Measurements from ENCODE around the gene TSPAN31.

The TSPAN31 gene

DNA sequence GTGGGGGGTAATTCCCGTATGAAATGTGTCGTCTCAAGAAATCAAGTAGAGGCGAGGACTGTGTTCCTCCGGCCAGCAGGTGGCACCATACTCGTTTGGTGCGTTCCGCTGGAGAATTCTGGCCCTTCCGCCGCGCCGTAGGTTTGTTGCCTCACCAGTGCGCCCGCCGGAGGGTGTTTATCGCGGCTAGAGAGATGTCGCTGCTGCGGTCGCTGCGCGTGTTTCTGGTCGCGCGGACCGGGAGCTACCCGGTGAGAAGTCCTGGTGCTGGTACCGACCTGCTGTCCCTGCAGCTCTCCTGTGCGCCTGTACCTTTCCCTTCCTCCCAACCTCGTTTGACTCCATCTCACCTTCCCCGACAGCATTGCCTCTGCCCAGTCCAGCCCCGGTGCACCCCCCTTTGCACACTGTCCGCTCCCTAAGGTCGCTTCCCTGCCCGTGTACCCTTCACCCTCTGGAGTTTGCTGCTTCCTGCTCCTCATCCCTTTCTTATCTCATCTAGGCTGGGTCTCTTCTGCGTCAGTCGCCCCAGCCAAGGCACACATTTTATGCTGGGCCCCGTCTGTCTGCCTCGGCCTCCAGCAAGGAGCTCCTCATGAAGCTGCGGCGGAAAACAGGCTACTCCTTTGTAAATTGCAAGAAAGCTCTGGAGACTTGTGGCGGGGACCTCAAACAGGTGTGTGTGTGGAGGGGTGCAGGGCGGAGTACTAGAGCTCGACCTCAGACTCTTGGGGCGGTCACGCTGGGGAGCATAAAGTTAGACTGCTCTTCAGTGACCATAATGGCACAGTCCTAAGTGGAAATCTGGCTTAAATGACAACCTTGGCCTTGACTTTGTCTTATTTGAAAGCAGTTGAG, 38.0 kb downstream of the TSPAN31 start, which contains the start of gene TSFM:
Gene TSFM, plus strand, starts transcription at position 180 of the 858 bp plus-strand sequence. Its CDS starts 15 bp downstream, at position 195.
- peak; percentile 46; the same call in 1 of the 2 replicates for TF ChIP-seq GATA2 (IDR thresholded peaks at IDR 0.05; ENCODE audit: low read depth, low read length)
- TF ChIP-seq GATA3 (IDR thresholded peaks at IDR 0.05; ENCODE audit: low read depth, low read length): no peak

DNA sequence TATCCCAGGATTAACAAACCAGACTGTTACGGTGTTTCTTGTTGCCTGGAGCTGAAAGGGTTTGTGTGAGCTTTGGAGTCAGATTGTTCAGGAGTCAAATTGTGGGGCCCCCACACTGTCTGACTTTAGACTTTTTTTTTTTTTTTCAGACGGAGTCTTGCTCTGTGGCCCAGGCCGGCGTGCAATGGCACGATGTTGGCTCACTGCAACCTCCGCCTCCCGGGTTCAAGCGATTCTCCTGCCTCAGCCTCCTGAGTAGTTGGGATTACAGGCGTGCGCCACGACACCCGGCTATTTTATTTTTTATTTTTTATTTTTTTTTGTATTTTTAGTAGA, 38.6 kb downstream of the TSPAN31 start:
- TF ChIP-seq GATA3 (IDR thresholded peaks at IDR 0.05; ENCODE audit: low read depth, low read length) (no peak), GATA2 (IDR thresholded peaks at IDR 0.05; ENCODE audit: low read depth, low read length) (no peak)

DNA sequence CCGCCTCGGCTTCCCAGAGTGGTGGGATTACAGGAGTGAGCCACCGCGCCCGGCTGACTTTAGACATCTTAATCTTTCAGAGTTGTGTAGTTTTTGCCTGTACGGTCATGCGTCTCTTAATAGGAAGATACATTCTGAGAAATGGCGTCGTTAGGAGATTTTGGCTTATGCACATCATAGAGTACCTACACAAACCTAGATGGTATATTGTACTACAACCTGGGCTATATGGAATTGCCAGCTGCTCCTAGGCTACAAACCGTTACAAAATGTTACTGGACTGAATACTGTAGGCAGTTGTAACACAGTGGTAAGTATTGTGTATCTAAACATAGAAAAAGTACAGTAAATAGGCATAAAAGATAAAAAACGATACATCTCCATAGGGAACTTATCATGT, 39.0 kb downstream of the TSPAN31 start:
- TF ChIP-seq GATA3 (IDR thresholded peaks at IDR 0.05; ENCODE audit: low read depth, low read length): no peak
- no peak for TF ChIP-seq GATA2 (IDR thresholded peaks at IDR 0.05; ENCODE audit: low read depth, low read length)

DNA sequence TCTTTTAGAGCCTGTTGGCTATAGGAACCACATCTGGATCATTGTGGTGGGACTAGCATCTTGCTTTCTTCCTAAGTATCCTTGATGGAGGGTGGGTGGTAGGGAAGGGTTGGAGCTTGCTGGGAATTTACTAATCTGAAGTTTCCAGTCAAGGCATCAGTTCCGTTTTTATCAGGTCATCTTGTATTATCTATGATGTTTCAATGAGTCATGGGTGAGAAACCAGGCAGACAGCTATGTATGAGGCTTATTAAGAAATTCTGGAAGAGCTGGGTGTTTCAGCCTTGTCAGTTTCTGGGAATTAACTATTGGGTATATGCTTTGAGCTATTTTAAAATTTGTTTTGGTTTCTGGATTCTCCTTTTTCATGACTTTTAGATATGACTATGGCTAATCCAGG, 49.1 kb downstream of the TSPAN31 start:
- TF ChIP-seq GATA3 (IDR thresholded peaks at IDR 0.05; ENCODE audit: low read depth, low read length) (no peak), GATA2 (IDR thresholded peaks at IDR 0.05; ENCODE audit: low read depth, low read length) (no peak)

DNA sequence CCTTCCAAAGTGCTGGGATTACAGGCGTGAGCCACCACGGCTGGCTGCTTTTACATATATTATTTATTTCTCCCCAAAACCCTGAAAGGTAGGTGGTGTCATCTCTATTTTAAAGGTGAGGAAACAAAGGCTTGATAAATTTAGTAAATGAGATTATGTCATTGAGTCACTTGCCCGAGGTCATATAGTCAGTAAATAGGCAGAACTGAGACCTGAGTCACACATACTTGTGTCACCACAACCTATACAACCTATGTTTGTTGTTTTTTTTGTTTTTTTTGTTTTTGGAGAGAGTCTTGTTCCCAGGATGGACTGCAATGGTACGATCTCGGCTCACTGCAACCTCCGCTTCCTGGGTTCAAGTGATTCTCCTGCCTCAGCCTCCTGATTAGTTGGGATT, 50.5 kb downstream of the TSPAN31 start:
- no peak for TF ChIP-seq GATA2 (IDR thresholded peaks at IDR 0.05; ENCODE audit: low read depth, low read length)
- no peak for TF ChIP-seq GATA3 (IDR thresholded peaks at IDR 0.05; ENCODE audit: low read depth, low read length)

DNA sequence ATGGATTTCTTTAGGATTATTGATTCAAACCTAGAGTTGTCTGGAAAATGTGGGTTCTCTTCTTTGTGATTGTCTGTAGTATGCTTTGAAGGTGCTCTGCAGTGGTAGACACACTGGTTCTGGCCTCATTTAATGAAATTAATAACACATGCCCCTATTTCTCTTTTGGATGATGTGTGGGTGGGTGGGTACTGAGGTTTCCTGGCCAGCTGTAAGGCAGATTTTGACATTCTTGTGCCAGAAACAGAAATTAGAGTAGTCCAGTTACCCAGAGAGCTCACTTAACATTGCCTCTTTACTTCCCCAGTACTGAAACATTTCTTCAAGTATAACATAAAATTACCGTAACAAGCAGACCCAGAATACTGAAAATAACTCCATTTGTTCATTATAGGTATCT, 52.2 kb downstream of the TSPAN31 start:
- TF ChIP-seq GATA3 (IDR thresholded peaks at IDR 0.05; ENCODE audit: low read depth, low read length) (no peak), GATA2 (IDR thresholded peaks at IDR 0.05; ENCODE audit: low read depth, low read length) (no peak)

DNA sequence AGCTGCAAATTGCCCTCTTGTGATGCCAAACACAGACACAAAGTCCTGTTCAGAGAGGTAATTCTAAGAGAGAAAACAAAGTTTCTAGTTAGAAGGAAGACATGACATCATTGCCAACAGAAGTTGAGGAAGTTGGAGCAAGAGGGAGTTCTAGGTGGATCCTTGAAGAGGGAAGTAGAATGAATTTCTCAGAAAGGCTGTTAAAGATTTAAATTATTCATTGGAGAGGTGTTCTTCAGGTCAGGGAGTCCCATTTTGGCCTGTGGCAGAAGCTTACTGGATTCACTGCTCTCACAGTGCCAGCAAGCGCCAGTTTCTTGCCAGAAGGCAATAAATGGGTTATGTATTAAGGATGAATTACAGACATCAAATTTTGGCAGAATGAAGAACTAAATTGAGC, 53.1 kb downstream of the TSPAN31 start:
- TF ChIP-seq GATA2 (IDR thresholded peaks at IDR 0.05; ENCODE audit: low read depth, low read length) (no peak), GATA3 (IDR thresholded peaks at IDR 0.05; ENCODE audit: low read depth, low read length) (no peak)
